EH (cell line): ENCODE measurements around the gene CACNB4.
"Not testable (repeated sequence)": the region's sequence is repeated elsewhere in the genome, so short reads cannot be mapped to it uniquely, and the experiment has no call there.

Experiments
- DNase-seq: peaks from one replicate; pipeline ENCODE4 v3.0.0-alpha.2; 2015; ENCODE audit warnings: low read depth

Gene CACNB4

DNA sequence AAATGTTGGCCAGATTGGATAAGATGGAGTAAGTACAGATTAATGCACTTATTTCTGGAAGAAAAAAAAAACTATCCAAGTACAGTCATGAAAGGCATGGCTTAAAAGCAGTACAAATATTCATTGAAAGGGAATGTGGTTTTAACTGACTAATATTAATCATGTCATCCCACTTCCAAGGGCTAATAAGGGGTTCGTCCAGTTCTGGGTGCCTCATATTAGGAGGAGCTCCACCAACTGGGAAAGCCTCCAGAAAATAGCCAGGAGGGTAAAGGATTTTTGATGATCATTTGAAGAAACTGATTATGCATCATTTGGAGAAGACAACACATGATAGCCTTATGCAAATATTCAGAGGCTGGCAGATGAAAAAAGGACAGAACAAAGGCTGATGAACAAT lies 155.4 kb downstream of the CACNB4 start:
- no peak for DNase-seq

GRCh38 chr2:151942540-151943205 lies 156.2 kb downstream of the CACNB4 start:
- DNase-seq = not testable (repeated sequence)

DNA sequence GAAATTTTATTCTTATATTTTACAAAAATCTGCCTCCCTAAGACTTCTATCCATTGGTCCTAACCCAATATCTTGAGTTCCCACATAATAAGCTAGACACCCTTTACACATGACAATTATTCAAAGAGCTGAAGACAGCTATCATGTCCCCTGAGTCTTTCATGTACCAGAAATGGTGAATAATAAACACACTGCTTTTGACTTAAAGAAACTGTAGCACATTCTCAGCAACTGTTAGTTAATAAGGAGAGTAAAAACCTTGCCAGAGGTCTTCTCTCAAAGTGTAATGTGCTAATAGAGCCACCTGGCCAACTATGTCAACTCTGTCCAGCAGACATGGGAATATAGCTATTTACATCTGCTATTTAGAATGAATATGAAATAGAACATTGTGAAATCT lies 160.9 kb downstream of the CACNB4 start:
- no peak for DNase-seq

GRCh38 chr2:151936626-151937025 lies 162.2 kb downstream of the CACNB4 start:
- no peak for DNase-seq

DNA sequence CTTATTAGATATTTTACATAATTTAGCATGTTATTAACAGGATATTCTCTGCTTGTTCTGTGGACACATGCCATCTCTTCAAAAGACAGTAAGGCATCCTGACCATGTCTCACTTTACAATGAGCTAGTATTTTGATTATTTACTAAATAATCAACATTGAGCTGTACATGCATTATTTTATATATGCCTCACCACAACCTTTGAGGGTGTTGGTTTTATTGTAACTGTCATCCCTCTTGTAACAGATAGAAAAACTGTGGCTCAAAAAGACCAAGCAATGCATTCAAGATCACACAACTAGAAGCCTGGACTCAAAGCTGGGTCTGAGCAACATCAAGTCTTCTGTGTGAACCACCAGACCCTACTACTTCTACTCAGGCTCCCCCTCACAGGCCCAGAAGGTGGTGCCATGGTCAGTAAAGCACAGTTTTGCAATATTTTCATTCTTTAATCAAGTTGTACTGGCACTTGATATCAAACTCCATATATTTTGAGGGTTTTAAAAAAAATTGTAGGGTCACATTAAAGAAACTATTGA lies 165.5 kb downstream of the CACNB4 start:
- no peak for DNase-seq

GRCh38 chr2:151931756-151932155 lies 167.1 kb downstream of the CACNB4 start:
- DNase-seq = no peak

DNA sequence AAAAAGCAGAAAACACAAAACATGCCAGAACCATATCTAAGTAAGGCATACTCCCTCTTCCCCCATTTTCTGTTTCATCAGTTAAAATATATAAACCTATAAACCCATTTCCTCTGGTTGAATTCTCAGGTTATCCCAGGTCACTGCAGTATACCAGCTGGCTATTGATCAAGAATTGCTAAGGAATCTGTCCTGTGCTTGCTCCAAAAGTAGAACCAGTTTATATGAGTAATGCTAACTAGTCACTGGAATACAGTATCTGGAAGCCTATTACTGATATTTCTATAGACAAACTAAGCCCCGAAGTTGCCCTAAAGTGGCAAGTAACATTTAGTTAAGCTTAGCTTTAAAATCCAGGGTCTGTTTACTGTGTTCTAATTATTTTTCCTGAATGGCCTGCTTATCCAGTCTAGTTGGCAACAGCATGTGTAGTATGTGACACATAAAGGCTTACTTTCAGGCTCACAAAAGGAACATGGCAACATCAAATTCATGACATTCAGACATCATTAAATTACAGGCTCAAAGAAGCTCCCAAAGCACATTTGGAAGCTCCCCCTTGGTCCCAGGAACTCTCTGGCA lies 167.7 kb downstream of the CACNB4 start:
- DNase-seq = no peak

GRCh38 chr2:151930042-151930441 lies 168.8 kb downstream of the CACNB4 start:
- no peak for DNase-seq

DNA sequence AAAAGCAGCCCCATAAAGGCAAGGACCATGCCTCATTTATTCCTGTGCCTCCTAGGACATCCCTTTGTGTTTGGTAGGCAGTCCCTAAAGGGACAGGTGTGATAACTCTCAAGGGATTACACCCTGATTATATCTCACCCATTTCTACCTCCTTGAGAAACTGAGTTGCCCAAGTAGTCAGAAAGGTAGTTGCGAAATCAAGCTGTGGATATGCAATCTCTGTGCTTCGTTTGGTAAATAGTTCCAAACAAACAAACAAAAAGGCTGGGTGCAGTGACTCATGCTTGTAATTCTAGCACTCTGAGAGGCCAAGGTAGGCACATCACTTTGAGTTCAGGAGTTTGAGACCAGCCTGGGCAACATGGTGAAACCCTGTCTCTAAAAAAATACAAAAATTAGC lies 170.5 kb downstream of the CACNB4 start:
- DNase-seq = no peak

DNA sequence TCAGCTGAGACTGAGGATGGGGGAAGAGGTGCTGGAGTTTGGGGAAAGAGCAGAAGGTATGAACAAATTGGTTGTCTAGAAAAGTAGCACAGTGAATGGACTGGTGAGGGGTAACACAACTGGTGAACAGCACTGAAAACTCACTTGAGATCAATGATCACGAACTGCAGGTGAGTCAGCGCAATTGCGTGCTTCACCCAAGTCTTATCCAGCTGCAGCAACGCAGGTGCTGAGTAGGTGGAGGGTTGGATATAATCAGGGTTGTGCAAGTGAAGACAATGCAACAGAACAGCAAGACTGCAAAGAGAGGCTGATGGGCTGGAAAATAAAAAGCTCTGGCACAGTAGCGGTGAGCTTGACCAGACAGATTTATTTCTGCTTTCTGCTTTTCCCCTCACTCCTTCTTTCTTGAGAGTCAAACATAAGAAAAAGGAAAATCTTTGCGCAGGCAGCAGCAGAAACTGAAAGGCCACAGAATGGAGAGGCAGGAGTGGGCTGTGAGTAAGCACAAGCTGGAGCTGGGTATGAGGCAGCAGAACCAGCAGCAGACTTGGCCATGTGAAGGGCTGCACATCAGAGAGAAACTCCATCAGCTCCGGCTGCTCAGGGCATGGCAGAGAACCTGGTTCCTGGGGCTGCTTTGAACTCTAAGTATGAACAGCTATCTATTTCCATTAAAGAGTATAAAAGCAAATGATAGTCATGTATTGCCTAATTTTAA lies 171.2 kb downstream of the CACNB4 start:
- DNase-seq = no peak

- no peak for DNase-seq
Measured at GRCh38 chr2:151922845-151923666, 175.8 kb downstream of the CACNB4 start.

DNA sequence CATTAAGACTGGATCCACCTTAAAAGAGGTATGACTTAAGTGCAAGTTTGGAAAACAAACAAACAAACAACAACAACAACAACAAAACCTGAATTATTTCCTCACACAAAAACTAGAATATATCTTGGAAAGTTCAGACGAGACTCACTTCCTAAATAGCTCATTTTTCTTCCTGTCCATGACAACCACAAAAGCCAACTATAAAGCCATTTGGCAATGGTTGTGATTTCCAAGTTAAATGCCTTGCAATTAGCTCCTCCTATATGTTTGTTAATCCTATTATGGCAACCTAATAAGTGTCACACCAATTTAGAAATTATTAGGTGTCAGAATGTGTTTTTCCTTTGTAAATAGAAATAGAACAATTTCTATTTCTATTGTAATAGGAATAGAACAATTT lies 179.1 kb downstream of the CACNB4 start:
- DNase-seq = no peak

GRCh38 chr2:151918308-151918707 lies 180.5 kb downstream of the CACNB4 start:
- DNase-seq = no peak

DNA sequence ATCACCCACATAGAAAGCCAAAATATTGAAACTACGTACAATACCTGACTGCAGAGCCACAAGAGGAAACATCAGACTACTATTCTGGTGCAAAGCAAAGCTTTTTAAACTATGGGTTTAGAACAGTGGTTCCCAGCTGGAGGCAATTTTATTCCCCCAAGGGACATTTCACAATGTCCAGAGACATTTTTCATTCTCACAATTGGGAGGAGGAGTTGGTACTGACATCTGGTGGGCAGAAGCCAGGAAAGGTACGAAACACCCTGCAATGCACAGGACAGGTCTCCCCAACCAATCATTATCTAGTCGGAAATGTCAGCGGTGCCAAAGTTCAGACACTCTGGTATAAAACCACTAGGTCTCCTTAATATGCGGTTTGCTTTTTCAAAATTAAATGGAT lies 182.2 kb downstream of the CACNB4 start:
- no peak for DNase-seq

DNA sequence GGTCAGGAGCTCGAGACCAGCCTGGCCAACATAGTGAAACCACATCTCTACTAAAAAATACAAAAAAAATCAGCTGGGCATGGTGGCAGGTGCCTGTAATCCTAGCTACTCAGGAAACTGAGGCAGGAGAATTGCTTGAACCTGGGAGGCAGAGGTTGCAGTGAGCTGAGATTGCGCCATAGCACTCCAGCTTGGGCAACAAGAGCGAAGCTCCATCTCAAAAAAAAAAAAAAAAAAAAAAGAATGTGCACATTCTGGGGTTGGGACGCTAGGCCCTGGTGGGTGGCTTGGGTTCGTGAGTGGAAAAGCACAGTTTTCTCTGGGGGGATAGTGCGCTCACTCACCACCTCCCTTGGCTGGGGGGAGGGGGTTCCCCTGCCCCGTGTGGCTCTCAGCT lies 183.2 kb downstream of the CACNB4 start:
- DNase-seq = not testable (repeated sequence)

GRCh38 chr2:151914989-151915628 lies 183.7 kb downstream of the CACNB4 start:
- no peak for DNase-seq

DNA sequence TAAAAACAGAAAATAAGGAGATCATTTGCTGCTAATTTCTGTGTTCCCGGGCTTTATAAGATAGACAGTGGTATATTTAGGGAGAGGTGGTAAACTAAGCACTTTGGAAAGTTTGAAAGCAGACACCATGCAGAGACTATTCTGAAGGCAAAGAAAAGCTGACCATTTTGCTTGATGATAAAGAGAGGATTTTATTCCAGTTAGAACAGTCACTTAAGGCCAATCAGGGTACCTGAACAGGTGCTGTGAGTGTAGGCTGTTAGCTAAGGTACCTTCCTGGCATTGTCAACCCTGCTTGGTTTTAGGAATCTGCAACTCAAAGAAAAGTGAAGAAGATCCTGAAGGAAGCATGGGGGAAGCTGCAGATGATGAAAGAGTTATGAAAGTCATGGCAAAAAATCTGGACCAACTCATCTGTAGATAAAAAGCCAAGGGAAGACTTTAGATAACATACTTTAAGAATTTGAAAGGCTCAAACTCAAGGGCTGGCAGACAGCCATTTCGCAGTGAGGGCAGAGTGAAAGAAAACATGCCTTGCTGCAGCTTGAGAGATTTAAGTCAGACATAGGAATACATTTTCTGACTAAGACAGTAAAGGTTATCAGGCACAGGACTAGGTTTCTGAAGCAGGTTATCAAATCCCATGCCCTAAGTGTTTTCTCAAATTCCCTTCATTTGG lies 190.5 kb downstream of the CACNB4 start:
- no peak for DNase-seq

- no peak for DNase-seq
Measured at GRCh38 chr2:151907286-151908203, 191.3 kb downstream of the CACNB4 start.

DNA sequence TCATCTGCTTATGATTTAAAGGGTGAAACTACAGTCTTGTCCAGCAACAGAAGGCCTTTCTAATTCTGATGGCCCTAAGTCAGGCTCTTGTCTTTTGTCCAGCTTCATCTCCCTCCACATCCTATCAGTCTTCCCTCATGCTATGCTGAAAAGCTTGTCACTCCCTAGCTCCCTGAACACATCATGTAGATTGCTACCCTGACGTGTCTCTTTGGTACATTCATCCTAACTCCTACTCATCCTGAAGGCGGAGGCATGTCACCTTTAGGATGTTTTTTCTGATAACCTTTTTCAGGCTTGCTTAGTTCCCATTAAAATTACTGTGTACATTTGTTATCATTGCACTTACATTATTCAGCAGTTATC lies 192.2 kb downstream of the CACNB4 start:
- no peak for DNase-seq

DNA sequence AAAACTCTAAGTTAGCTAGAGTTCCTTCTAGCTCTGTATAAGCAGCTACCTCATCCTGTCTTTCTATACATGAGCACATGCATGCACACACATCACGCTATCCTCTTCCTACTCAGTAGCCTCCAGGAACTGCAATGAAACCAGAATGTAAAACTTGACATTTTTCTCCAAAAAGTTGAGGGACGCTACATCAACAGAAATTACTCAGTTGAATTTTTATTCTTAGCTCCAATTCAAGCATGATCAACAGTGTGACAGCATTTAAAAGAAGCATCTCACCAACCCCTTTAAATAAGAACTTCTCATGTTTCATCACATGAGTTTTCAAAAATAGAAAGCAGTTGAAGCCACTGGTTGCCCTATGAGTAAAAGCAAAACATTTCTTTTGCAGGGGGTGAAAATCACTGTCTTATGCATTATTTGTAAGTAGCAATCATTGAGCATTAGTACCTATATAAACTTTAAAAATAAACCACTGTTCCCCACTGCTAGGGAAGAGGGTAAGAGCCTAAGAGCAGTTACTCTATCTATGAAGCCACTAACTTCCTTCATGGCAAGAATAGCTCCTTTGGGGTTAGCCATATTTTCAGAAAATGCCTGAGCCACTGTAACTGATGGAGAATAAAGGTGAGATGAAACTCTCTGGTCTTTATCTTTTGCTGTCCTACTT lies 192.7 kb downstream of the CACNB4 start:
- no peak for DNase-seq
